Fibroblast of pulmonary artery (primary cell): ENCODE results near the gene SLU7.

Experiments used
- DNase-seq: peaks from one replicate; pipeline ENCODE4 v3.0.0-alpha.2; 2010; ENCODE audit warnings: low read depth
- H3K4me3 ChIP-seq: replicated peaks from 2 replicates; pipeline ENCODE4 v1.5.1; 2011; ENCODE audit warnings: low read depth, mild to moderate bottlenecking, control low read depth, low read length, moderate library complexity
- TF ChIP-seq, protein P1 (sequence below): IDR thresholded peaks from 2 replicates; pipeline ENCODE4 v1.5.1; 2011; ENCODE audit warnings: mild to moderate bottlenecking, control low read depth, low read length, inconsistent platforms; ENCODE audit errors: missing control alignments

SLU7 gene

DNA sequence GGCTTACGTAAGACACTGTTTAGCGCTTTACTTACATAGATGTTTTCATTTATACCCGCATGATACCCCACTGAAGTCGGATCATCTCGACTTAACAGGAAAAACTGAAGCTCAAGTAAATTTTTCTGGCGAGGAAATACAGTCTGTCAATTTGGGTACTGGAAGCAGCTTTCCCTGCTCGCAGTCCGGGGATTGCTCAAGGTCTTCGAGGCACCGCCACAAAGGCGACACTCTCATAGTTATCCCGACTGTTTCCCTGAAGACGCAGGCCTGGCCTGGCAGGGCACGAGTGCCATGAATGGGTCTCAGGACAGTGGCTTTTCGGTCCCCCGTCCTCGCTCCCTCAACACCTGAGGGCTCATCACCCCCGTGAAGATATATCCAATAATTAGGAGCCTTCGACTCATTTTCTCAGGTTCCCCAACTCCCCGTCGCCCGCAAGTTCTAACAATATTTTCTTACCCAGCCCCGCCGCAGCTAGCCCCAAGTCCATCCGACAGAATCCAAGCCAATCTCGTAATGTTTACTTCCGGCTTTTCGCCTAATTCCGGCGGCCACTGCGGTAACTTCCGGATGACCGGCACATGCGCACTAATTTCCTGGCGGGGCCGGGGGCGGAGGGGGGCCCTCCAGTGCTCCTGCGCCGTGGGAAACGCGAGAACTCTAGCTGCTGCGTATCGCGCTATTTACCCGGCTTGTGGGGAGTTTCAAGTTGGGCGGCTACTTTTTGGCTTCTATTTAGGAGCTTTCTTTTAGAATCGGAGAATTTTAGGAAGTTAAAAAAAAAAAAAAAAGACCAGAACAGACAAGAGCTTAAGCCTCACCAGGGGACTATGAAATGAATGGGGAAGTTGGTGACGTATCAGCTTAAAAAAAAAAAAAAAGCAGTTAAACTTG lies at the start of gene SLU7:
Gene SLU7, minus strand, starts transcription at position 521 of the 897 bp plus-strand sequence. CDS start 3,787 bp downstream, outside the sequence.
- peak within 1 kb of the TSS; percentile 98 for H3K4me3 ChIP-seq
- peak; percentile 97 for DNase-seq
- TF ChIP-seq, protein P1, sequence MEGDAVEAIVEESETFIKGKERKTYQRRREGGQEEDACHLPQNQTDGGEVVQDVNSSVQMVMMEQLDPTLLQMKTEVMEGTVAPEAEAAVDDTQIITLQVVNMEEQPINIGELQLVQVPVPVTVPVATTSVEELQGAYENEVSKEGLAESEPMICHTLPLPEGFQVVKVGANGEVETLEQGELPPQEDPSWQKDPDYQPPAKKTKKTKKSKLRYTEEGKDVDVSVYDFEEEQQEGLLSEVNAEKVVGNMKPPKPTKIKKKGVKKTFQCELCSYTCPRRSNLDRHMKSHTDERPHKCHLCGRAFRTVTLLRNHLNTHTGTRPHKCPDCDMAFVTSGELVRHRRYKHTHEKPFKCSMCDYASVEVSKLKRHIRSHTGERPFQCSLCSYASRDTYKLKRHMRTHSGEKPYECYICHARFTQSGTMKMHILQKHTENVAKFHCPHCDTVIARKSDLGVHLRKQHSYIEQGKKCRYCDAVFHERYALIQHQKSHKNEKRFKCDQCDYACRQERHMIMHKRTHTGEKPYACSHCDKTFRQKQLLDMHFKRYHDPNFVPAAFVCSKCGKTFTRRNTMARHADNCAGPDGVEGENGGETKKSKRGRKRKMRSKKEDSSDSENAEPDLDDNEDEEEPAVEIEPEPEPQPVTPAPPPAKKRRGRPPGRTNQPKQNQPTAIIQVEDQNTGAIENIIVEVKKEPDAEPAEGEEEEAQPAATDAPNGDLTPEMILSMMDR = no peak

GRCh38 chr5:160468363-160468975 lies 49.6 kb upstream of the SLU7 start:
- TF ChIP-seq, protein P1 = no peak
- H3K4me3 ChIP-seq = peak overlapping the region; percentile 58
- no peak for DNase-seq

GRCh38 chr5:160467555-160468362 lies 48.9 kb upstream of the SLU7 start:
- TF ChIP-seq, protein P1 = no peak
- peak; percentile 84 for DNase-seq
- peak overlapping the region; percentile 58 for H3K4me3 ChIP-seq

GRCh38 chr5:160466889-160467554 lies 48.1 kb upstream of the SLU7 start:
- peak; percentile 63 for DNase-seq
- TF ChIP-seq, protein P1 = no peak
- H3K4me3 ChIP-seq = no peak overlapping the region

DNA sequence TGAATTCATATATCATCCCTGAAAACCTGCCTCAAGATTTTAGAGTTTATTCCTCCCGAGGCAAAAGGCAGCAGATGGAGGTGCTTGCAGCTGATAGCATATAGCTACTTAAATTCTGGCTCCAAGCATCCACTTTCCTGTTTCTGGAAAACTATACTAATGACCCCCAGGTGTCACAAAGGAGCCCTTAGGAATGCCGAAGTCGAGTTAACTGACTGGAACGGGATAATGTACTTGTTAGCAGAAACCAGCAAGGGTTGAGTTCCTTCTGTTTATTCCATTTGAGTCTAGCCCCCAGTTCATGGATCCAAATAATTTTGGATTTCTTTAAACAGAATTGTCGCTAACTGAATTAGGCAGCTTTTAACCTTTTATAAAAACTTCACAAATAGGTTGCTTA lies 47.2 kb upstream of the SLU7 start:
- H3K4me3 ChIP-seq = no peak overlapping the region
- DNase-seq = no peak

DNA sequence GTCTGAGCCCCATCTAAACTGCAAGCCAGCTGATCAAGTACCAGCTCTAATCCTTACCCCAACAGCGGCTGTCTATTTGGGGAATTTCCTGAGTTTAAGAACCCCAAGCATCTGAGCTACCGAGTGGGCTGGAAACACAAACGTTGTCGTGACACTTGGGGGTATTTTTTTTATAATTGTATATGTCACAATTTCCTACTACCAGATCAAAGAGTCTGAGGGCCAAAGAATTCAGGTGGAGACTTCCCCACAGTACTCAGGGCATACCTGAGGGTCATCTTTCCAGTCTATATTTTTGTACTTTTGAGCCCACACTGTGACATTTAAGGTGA lies 45.6 kb upstream of the SLU7 start:
- no peak for DNase-seq
- TF ChIP-seq, protein P1 = no peak
- H3K4me3 ChIP-seq = no peak overlapping the region

More for the DNA sequence above, 47.2 kb upstream of the SLU7 start:
- TF ChIP-seq, protein P1 = no peak
